Breast epithelium (tissue), 4 donors: Measurements from ENCODE around the gene CATSPER1. TPM values are rescaled to one million over a fixed set of nuclear protein-coding genes. Genes with fewer than 3 reads are reported as not detected.

Source experiments
- DNase-seq, 2 donors: peaks; one replicate each; pipeline ENCODE4 v3.0.0-alpha.2; 2019; ENCODE audit warnings: low spot score in 2 of 2
- H3K27ac ChIP-seq, 2 donors: fragments of 200-600 bp; sonication (generic) in 1 of 2; one replicate each; pipeline ENCODE4 v1.5.1; 2016 to 2019; ENCODE audit warnings: mild to moderate bottlenecking in 1 of 2
- H3K27me3 ChIP-seq, 2 donors: fragments of 200-600 bp; sonication (generic) in 1 of 2; one replicate each; pipeline versions ENCODE4 v1.5.1 to v1.6.0; 2017 to 2019; ENCODE audit warnings: control low read depth in 1 of 2, mild to moderate bottlenecking in 1 of 2
- H3K36me3 ChIP-seq: fragments of 200-600 bp; one replicate; pipeline ENCODE4 v1.5.1; 2019
- H3K4me1 ChIP-seq, 2 donors: fragments of 200-600 bp; sonication (generic); one replicate each; pipeline ENCODE4 v1.5.1; 2016 to 2019; ENCODE audit warnings: control low read depth in 1 of 2
- H3K4me3 ChIP-seq, 3 donors: fragments of 200-600 bp; sonication (generic); 1 replicate in 2 of 3; 2 replicates in 1 of 3; pipeline ENCODE4 v1.5.1; 2016 to 2019; ENCODE audit warnings: mild to moderate bottlenecking in 3 of 3, moderate library complexity in 2 of 3
- H3K9me3 ChIP-seq, 2 donors: fragments of 200-600 bp; sonication (generic) in 1 of 2; one replicate each; pipeline ENCODE4 v1.5.1; 2016 to 2019; ENCODE audit warnings: control low read depth in 1 of 2
- POLR2A ChIP-seq: fragments of 450-650 bp; IDR thresholded peaks from one replicate; pipeline ENCODE4 v1.6.1; 2016; ENCODE audit warnings: antibody characterized with exemption, mild to moderate bottlenecking, moderate library complexity
- POLR2AphosphoS5 ChIP-seq, 3 donors: sonication (generic); formaldehyde crosslinking; IDR thresholded peaks; one replicate each; pipeline ENCODE4 v1.6.1; 2017; ENCODE audit warnings: antibody characterized with exemption in 3 of 3
- intact Hi-C: fragments of 100-400 bp; cut with DNase I; formaldehyde crosslinking; loops from one replicate; pipeline ENCODE4 v1.15.1; 2023; ENCODE audit warnings: low total_unique reads
- total RNA-seq, 3 donors: library from RNA; depleted of rRNA; stranded (reverse); fragments of >200 nt; gene quantifications; one replicate each; pipeline ENCODE4 v1.1.0, GENCODE V29; 2016
- TF ChIP-seq, protein P1 (sequence below), 3 donors: fragments of 450-650 bp; IDR thresholded peaks; one replicate each; pipeline ENCODE4 v1.5.1; 2016 to 2017; ENCODE audit warnings: antibody characterized with exemption in 3 of 3, mild to moderate bottlenecking in 3 of 3, moderate library complexity in 3 of 3

Gene CATSPER1
- total RNA-seq, 3 donors from 2014 or later, result 0.32 to 1.3 TPM; not detected in 1

- TF ChIP-seq POLR2A (no peak), POLR2AphosphoS5 (IDR thresholded peaks at IDR 0.05) (no peak)
- TF ChIP-seq, protein P1, sequence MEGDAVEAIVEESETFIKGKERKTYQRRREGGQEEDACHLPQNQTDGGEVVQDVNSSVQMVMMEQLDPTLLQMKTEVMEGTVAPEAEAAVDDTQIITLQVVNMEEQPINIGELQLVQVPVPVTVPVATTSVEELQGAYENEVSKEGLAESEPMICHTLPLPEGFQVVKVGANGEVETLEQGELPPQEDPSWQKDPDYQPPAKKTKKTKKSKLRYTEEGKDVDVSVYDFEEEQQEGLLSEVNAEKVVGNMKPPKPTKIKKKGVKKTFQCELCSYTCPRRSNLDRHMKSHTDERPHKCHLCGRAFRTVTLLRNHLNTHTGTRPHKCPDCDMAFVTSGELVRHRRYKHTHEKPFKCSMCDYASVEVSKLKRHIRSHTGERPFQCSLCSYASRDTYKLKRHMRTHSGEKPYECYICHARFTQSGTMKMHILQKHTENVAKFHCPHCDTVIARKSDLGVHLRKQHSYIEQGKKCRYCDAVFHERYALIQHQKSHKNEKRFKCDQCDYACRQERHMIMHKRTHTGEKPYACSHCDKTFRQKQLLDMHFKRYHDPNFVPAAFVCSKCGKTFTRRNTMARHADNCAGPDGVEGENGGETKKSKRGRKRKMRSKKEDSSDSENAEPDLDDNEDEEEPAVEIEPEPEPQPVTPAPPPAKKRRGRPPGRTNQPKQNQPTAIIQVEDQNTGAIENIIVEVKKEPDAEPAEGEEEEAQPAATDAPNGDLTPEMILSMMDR (IDR thresholded peaks at IDR 0.05), result no peak
- Histone ChIP-seq H3K27ac (no peak overlapping the region), H3K27me3 (no peaks in the 10 kb centered on the region), H3K4me3 (no peak overlapping the region), H3K9me3 (no peaks in the 10 kb centered on the region), H3K4me1 (no peaks in the 10 kb centered on the region), H3K36me3 (peaks cover 28% of the 10 kb centered on the region)
- intact Hi-C loops, result no loop called here
- DNase-seq, result no peak
These were observed 36.1 kb upstream of the CATSPER1 start for GRCh38 chr11:66062408-66062807.

GRCh38 chr11:66061268-66061667, 35.0 kb upstream of the CATSPER1 start:
- intact Hi-C loops, result no loop called here
- Histone ChIP-seq H3K27ac (no peak overlapping the region), H3K9me3 (no peaks in the 10 kb centered on the region), H3K27me3 (no peaks in the 10 kb centered on the region), H3K4me3 (no peak overlapping the region), H3K36me3 (peaks cover 21% of the 10 kb centered on the region), H3K4me1 (no peaks in the 10 kb centered on the region)
- TF ChIP-seq POLR2AphosphoS5 (IDR thresholded peaks at IDR 0.05), result no peak
- TF ChIP-seq, protein P1 (IDR thresholded peaks at IDR 0.05), result no peak
- DNase-seq, result no peak

- peaks cover 20% of the 10 kb centered on the region for H3K36me3 ChIP-seq
- TF ChIP-seq, protein P1 (IDR thresholded peaks at IDR 0.05), result no peak
- TF ChIP-seq POLR2AphosphoS5 (IDR thresholded peaks at IDR 0.05) (no peak), POLR2A (no peak)
- no peaks in the 10 kb centered on the region for H3K27me3 ChIP-seq
- no peak for DNase-seq
- intact Hi-C loops, result no loop called here
- H3K4me1 ChIP-seq, result no peaks in the 10 kb centered on the region
- H3K9me3 ChIP-seq, result no peaks in the 10 kb centered on the region
- H3K27ac ChIP-seq, result no peak overlapping the region
- no peak overlapping the region for H3K4me3 ChIP-seq
These were observed 33.8 kb upstream of the CATSPER1 start for GRCh38 chr11:66059966-66060680.

DNA sequence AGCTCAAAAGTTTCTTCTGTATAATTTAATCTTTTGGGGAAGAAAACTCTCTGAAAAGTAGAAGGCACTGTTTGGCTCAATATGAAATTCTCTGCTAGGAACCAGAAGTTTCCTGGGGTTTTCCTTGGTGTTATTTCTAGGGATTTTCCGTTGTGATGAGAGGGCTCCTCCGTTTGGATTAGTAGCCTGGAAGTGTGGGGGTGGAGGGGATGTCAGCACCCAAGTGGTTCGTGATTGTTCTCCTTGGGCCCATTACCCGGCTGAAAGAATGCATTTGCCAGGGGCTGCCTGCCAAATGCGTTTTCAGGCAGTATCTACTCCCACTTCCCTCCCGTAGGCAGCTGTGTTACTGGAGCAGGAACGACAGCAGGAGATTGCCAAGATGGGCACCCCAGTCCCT, 30.2 kb upstream of the CATSPER1 start:
- Histone ChIP-seq H3K4me1 (peaks cover 5 to 12% of the 10 kb centered on the region in 2 donors), H3K4me3 (no peak overlapping the region), H3K36me3 (peaks cover 14% of the 10 kb centered on the region), H3K9me3 (no peaks in the 10 kb centered on the region), H3K27ac (no peak overlapping the region), H3K27me3 (no peaks in the 10 kb centered on the region)
- TF ChIP-seq POLR2A, result no peak
- no peak for TF ChIP-seq POLR2AphosphoS5 (IDR thresholded peaks at IDR 0.05)
- TF ChIP-seq, protein P1 (IDR thresholded peaks at IDR 0.05), result no peak
- no peak for DNase-seq
- intact Hi-C loops, result no loop called here

DNA sequence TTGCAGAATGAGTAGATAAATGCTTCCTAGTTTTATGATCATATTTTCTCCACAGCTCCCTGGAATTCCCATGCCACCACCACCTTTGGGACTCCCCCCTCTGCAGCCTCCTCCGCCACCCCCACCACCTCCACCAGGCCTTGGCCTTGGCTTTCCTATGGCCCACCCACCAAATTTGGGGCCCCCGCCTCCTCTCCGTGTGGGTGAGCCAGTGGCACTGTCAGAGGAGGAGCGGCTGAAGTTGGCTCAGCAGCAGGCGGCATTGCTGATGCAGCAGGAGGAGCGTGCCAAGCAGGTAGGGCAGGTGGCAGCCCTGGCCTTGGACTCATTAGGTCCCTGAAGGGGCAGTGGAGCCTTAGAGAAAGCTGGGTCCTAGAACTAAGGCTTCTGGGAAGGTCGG, 28.7 kb upstream of the CATSPER1 start:
- TF ChIP-seq POLR2AphosphoS5 (IDR thresholded peaks at IDR 0.05), result no peak
- TF ChIP-seq, protein P1 (IDR thresholded peaks at IDR 0.05), result no peak
- no peak for TF ChIP-seq POLR2A
- no peaks in the 10 kb centered on the region for H3K9me3 ChIP-seq
- no peak overlapping the region for H3K4me3 ChIP-seq
- H3K36me3 ChIP-seq, result peaks cover 14% of the 10 kb centered on the region
- H3K4me1 ChIP-seq, result peaks cover 5 to 17% of the 10 kb centered on the region in 2 donors
- no peak for DNase-seq
- H3K27me3 ChIP-seq, result no peaks in the 10 kb centered on the region
- H3K27ac ChIP-seq, result no peak overlapping the region
- intact Hi-C loops, result no loop called here
